HG02870 (cell line): Measurements from ENCODE around the gene SEM1.
"Not testable (repeated sequence)": the region's sequence is repeated elsewhere in the genome, so short reads cannot be mapped to it uniquely, and the experiment has no call there.

Experiments
- ATAC-seq: cut with Tn5 transposase; IDR thresholded peaks from one replicate; pipeline ENCODE4 v1.9.1; 2021; ENCODE audit warnings: mild to moderate bottlenecking, moderate library complexity; ENCODE audit not compliant: unreplicated experiment

SEM1 gene

GRCh38 chr7:96709381-96710228 is at the start of gene SEM1:
SEM1 (minus strand) TSS chr7:96709846; CDS start chr7:96709763, 83 bp downstream.
- ATAC-seq = peak; percentile 88

- ATAC-seq = not testable (repeated sequence)
Observed at GRCh38 chr7:96757880-96758279, 48.2 kb upstream of the SEM1 start.

- ATAC-seq = no peak
Observed at GRCh38 chr7:96747418-96747940, 37.8 kb upstream of the SEM1 start.

DNA sequence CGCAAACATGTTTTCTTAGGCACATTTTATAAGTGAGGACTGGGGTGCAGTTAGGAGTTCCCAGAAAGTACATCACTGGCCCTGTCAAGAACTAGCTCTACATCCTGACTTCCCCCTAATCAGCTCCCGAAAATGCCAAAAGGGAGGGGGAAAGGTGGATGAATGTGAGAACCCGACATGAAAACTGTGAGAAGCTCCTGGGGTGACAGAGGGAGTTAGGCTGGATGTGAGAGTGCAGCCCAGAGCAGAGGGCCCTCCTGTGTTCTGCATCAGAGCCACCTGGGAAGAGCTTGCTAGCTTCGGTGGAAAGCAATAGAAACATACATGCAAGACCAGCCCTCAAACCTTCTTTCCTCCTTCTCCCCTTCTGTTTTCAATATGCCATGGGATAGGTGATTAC is 30.5 kb upstream of the SEM1 start:
- ATAC-seq = no peak

DNA sequence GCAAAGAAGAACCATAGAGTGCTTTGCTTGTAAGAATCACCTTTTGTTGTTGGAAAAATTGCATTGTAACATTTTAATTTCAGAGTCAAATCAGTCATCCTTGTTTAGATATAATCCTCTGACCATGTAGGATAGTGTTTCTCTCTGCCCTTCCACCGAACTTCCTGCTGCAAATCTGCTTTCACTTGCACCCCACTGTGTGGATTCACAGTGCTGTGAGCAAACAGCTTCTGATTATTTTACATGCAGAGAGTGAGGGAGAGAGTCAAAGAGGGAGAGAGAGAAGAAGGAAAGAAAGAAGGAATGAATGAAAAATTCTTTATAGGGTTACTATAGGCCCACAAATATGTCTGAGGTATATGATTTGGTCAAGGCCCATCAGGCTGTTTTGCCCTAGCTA is 30.0 kb upstream of the SEM1 start:
- ATAC-seq = no peak

DNA sequence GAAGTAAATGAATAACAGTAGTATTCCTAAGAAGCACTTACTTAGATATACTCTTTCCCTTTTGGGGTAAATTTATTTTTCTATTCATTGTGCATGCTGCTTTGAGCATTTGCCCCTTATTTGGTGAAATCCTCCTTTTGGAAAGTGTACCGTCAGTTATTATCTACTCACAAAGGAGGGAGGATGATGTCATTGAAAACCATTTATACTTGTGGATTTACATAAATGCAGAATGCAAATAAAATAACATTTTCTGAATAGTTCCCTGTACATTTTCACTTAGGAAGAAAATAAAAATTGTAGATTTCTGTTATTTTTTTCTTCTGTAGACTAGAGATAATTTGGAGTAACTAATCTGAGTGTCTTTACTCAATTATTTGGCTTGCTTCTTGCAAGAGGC is 29.5 kb upstream of the SEM1 start:
- no peak for ATAC-seq

GRCh38 chr7:96738705-96739104 is 29.1 kb upstream of the SEM1 start:
- ATAC-seq = no peak

DNA sequence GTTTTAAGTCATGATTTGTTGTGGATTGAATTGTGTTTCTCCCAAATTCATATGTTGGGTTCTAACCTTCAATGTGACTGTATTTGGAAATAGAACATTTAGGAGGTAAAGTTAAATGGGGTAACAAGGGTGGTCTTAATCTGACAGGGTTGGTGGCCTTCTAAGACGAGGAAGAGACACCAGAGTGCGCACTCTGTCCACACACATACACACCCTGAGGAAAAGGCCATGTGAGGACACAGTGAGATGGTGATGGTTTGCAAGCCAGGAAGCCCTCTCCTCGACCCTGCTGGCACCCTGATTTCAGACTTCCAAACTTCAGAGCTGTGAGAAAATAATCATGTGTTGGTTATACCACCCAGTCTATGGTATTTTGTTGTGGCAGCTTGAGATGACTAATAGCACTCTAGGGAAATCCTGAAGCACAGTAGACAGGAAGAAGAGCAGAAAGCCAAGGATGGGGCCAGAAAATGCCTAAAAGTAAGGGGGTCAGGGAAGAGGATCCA is 28.0 kb upstream of the SEM1 start:
- ATAC-seq = no peak

GRCh38 chr7:96734343-96734742 is 24.7 kb upstream of the SEM1 start:
- ATAC-seq = no peak

DNA sequence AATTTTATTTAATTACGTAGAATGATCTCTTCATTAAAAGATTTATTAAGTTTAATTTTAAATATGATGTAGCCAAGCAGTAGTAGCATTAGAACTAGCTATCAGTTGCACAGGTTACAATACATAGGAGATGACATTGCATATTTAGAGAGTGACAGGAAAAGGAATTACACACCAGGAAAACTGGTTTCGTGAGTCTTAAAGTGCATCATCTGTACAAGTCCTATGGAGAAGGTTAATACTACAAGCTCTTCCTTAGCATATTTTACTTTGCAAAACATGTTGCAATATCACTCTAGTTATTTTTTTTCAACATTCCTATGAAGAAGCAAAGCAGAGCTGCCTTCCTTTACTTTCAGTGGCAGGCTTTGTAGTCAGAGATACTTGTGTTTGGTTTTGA is 20.2 kb upstream of the SEM1 start:
- no peak for ATAC-seq

GRCh38 chr7:96728139-96728538 is 18.5 kb upstream of the SEM1 start:
- ATAC-seq = no peak

DNA sequence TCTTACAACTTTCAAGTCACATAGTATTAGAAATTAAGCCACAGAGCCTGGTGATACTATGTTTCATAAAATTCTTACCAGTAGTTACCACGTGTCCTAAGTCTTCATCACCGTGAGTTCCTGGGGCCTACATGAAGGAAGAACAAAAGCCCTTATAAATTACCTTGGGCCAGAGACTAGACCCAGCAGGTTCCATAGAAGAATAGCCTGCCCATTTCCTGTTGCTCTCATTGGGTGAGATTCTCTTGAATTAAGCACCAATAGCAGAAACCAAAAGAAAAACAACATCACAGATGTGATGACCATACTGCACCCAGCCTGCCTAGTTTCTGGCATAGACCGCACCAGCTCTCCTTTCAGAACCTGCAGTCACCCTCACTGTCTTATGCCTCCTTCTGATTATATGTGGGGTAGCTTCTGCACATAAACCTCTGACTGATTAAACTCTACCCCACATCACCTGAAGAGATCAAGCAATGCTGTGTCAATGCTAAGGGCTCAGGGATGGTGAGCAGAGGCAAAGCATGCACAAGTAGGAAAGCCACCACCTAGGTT is 18.0 kb upstream of the SEM1 start:
- no peak for ATAC-seq

GRCh38 chr7:96723622-96724021 is 14.0 kb upstream of the SEM1 start:
- no peak for ATAC-seq

GRCh38 chr7:96722928-96723327 is 13.3 kb upstream of the SEM1 start:
- not testable (repeated sequence) for ATAC-seq

DNA sequence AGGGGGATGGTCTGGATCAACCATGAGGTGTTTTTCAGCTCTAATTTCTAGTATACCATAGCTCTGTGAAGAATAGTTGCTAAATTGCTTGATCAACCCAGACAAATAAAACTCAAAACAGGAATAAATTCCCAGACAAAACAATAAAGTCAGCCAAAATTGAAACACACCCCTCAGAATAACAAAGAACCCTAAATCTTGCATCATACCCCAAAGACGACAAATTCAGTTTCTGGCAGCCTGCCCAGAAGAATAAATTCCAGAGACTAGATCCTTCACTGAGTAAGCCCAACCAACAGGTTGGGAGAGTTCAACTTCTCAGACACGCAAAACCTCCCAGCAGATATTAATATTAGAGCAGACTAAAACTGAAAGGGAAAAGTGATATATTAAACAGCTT is 11.2 kb upstream of the SEM1 start:
- ATAC-seq = no peak

DNA sequence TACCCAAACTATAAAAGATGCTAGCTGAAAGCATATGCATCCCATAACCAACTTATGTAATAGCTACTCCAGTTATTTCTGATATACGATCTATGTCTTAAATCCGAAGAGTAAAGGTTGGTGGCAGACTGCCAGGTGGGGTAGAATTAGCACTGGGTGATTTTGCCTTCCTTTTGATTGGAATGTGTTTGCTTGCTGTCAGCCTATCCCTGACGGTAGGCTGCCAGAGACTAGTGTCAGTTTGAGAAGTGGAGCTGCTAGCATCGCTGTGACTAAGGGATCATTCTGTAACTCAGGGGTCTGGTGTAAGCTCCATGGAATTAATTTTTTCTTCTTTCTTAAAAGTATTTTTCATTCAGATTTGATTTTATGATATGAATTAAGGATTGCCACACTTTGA is 9.5 kb upstream of the SEM1 start:
- ATAC-seq = no peak

DNA sequence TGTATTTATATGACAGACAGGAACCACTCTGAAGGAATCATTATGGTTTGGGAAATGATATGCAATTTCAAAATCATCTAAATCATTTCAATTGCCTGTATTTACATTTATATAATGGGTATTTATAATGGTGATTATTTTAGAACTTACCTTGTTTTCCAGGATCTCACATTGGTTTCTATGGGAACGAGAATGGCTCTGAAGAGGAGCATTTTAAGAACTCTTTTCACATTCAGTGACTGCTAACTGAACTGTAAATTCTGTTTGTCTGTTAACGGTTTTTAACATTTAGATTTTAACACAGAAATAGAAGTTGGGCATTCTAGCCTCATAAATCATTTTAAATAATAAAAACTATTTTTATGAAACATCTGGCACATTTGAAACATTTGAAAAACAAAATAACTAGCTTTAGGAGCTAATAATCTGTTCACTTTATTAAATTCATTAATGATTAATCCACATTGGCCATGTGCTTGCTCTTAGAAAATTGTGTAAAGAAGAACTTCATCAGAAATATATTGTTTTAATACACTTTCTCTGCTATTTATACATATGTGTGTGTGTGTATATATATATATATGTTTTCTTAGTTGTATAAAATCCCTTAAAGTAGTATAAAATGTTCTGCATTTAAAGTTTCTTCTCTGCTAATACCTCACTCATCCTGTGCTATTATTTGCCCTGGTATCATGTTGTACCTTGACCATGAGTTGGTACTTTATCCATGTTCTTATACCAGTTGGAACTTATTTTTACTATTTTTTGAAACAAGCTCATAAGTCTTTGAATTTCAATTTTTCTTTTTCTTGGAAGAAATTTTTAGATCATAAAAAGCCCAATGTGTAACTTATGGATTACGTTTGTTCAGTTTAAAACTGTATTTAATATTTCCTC is 8.7 kb upstream of the SEM1 start:
- no peak for ATAC-seq

GRCh38 chr7:96713037-96713436 is 3.4 kb upstream of the SEM1 start:
- ATAC-seq = no peak

- ATAC-seq = no peak
Observed at GRCh38 chr7:96710544-96710943, 898 bp upstream of the SEM1 start.

DNA sequence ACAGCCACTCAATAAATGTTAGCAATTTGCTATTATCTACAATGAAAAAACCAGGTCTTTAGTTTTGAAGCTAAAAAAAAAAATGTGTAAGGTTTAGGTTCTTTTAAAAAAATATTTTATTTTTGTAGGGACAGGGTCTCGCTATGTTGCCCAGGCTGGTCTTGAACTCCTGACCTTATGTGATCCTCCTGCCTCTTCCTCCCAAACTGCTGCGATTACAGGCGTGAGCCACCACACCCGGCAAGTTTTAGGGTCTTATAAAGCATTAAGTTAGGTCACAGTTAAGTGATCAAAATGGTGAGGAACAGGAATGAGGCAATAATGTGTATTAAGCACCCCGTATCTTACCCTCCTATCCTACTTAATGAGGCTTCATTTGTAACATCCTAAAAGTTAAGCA is 774 bp downstream of the SEM1 start:
- ATAC-seq = peak; percentile 4
